Measurements from ENCODE around the gene CARD10.
A peak's percentile ranks its signal among the peaks of the same experiment; 100 is the strongest.
"Not testable (repeated sequence)": the region's sequence is repeated elsewhere in the genome, so short reads cannot be mapped to it uniquely, and the experiment has no call there.

CARD10 gene

GRCh38 chr22:37555029-37555428 lies 35.8 kb upstream of the CARD10 start:
- DNase-seq (ENCODE audit: low read depth): no peak
- TF ChIP-seq, protein P1, sequence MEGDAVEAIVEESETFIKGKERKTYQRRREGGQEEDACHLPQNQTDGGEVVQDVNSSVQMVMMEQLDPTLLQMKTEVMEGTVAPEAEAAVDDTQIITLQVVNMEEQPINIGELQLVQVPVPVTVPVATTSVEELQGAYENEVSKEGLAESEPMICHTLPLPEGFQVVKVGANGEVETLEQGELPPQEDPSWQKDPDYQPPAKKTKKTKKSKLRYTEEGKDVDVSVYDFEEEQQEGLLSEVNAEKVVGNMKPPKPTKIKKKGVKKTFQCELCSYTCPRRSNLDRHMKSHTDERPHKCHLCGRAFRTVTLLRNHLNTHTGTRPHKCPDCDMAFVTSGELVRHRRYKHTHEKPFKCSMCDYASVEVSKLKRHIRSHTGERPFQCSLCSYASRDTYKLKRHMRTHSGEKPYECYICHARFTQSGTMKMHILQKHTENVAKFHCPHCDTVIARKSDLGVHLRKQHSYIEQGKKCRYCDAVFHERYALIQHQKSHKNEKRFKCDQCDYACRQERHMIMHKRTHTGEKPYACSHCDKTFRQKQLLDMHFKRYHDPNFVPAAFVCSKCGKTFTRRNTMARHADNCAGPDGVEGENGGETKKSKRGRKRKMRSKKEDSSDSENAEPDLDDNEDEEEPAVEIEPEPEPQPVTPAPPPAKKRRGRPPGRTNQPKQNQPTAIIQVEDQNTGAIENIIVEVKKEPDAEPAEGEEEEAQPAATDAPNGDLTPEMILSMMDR (IDR thresholded peaks at IDR 0.05; ENCODE audit: low read depth, low read length, missing control alignments): no peak
- no peak overlapping the region for H3K4me3 ChIP-seq (ENCODE audit: low read depth, low read length)
- in situ Hi-C loops (cut with HindIII; ENCODE audit: low sequenced_read_pairs): no loop called here

GRCh38 chr22:37553725-37554124 lies 34.5 kb upstream of the CARD10 start:
- in situ Hi-C loops (cut with HindIII; ENCODE audit: low sequenced_read_pairs): no loop called here
- TF ChIP-seq, protein P1 (IDR thresholded peaks at IDR 0.05; ENCODE audit: low read depth, low read length, missing control alignments): no peak
- no peak overlapping the region for H3K4me3 ChIP-seq (ENCODE audit: low read depth, low read length)
- DNase-seq (ENCODE audit: low read depth): no peak

- TF ChIP-seq, protein P1 (IDR thresholded peaks at IDR 0.05; ENCODE audit: low read depth, low read length, missing control alignments): no peak
- no peak for DNase-seq (ENCODE audit: low read depth)
- no peak overlapping the region for H3K4me3 ChIP-seq (ENCODE audit: low read depth, low read length)
- in situ Hi-C loops (cut with HindIII; ENCODE audit: low sequenced_read_pairs): no loop called here
Observed at GRCh38 chr22:37552524-37553163, 33.4 kb upstream of the CARD10 start.

DNA sequence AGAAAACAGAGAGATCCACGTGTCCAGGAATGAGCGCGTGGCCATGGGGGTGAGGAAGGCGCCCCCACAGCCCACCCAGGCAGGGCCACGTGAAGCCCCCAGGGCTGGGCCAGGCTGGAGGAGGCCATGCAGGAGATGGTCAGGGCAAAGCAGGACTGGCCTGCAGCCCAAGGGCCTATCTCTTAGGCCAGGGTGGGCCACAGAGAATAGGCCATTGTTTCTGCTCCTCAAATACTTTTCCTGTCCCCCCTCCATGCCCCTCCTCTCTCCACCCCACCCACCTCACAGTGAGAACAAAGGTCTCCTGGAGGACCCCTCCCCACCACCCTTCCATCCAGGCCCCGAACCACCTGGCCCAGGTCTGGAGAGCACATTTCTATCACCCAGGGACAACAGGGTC lies 32.8 kb upstream of the CARD10 start:
- no peak overlapping the region for H3K4me3 ChIP-seq (ENCODE audit: low read depth, low read length)
- no peak for DNase-seq (ENCODE audit: low read depth)
- in situ Hi-C loops (cut with HindIII; ENCODE audit: low sequenced_read_pairs): no loop called here
- TF ChIP-seq, protein P1 (IDR thresholded peaks at IDR 0.05; ENCODE audit: low read depth, low read length, missing control alignments): no peak

- in situ Hi-C loops (cut with HindIII; ENCODE audit: low sequenced_read_pairs); H3K4me3 ChIP-seq (ENCODE audit: low read depth, low read length); DNase-seq (ENCODE audit: low read depth): not testable (repeated sequence)
Observed at GRCh38 chr22:37550921-37551320, 31.7 kb upstream of the CARD10 start.

GRCh38 chr22:37549704-37550059 lies 30.5 kb upstream of the CARD10 start:
- in situ Hi-C loops (cut with HindIII; ENCODE audit: low sequenced_read_pairs): no loop called here
- TF ChIP-seq, protein P1 (IDR thresholded peaks at IDR 0.05; ENCODE audit: low read depth, low read length, missing control alignments): peak; percentile 52
- no peak overlapping the region for H3K4me3 ChIP-seq (ENCODE audit: low read depth, low read length)
- no peak for DNase-seq (ENCODE audit: low read depth)

DNA sequence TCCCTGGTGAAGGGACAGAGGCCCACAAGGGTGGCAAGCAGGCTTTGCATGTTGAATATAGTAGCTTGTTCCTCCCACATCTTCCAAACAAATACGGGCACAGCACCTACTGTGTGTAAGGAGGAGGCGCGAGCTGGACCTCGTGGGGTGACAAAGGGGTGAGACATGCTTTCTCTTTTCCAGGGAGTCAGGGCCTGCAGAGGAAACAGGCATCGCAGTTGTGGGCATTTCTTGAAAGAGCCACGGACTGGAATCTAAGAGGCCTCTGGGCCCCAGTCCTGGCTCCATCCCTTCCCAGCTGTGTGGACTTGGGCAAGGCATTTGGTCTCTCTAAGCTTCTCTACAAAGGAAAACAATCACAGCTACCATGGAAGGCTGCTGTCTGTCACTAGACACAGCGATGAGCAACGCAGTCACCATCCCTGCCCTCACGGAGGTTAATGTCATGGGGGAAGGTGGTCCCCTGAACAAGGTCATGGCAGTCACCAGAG lies 28.1 kb upstream of the CARD10 start:
- TF ChIP-seq, protein P1 (IDR thresholded peaks at IDR 0.05; ENCODE audit: low read depth, low read length, missing control alignments): no peak
- DNase-seq (ENCODE audit: low read depth): no peak
- in situ Hi-C loops (cut with HindIII; ENCODE audit: low sequenced_read_pairs): no loop called here
- no peak overlapping the region for H3K4me3 ChIP-seq (ENCODE audit: low read depth, low read length)
